Fibroblast of the aortic adventitia (primary cell): Measurements from ENCODE around the gene ANKRD33B. TPM values are rescaled to one million over a fixed set of nuclear protein-coding genes. Genes with fewer than 3 reads are reported as not detected.

ENCODE experiments used
- DNase-seq: peaks from one replicate; pipeline ENCODE4 v3.0.0-alpha.2; 2010; ENCODE audit warnings: low read depth
- H3K4me3 ChIP-seq: 2 replicates; pipeline ENCODE4 v1.5.1; 2011; ENCODE audit warnings: low read depth, mild to moderate bottlenecking, control low read depth, low read length, moderate library complexity
- total RNA-seq: library from RNA; depleted of rRNA; stranded (reverse); fragments of >200 nt; gene quantifications from 2 replicates; pipeline ENCODE4 v1.2.3, GENCODE V29; 2012; ENCODE audit warnings: low replicate concordance
- TF ChIP-seq, protein P1 (sequence below): IDR thresholded peaks from 2 replicates; pipeline ENCODE4 v1.5.1; 2011; ENCODE audit warnings: mild to moderate bottlenecking, low read length, control low read depth, inconsistent platforms; ENCODE audit not compliant: insufficient read depth

ANKRD33B gene
- total RNA-seq, 1 donor, result 11.3 TPM

DNA sequence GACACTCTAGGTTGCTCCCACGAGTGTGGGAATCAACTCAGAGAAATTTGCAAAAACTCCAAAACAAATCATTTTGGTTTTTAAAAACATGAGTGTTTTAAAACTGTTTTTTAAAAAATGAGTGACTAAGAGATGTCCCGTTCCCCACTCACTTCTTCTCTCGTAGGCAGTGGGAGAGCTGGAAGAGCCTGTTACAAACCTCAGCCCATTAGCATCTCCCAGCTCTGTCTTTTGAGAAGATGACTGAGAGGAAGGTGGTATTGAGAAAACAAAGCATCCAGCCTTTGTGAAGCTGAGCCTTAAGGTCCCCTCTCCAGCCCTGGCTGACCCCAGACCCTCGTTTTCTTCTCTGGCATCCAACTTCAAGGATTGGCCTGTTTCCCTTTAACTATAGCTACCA lies 4.7 kb upstream of the ANKRD33B start:
- DNase-seq, result no peak
- H3K4me3 ChIP-seq, result no peak overlapping the region
- TF ChIP-seq, protein P1, sequence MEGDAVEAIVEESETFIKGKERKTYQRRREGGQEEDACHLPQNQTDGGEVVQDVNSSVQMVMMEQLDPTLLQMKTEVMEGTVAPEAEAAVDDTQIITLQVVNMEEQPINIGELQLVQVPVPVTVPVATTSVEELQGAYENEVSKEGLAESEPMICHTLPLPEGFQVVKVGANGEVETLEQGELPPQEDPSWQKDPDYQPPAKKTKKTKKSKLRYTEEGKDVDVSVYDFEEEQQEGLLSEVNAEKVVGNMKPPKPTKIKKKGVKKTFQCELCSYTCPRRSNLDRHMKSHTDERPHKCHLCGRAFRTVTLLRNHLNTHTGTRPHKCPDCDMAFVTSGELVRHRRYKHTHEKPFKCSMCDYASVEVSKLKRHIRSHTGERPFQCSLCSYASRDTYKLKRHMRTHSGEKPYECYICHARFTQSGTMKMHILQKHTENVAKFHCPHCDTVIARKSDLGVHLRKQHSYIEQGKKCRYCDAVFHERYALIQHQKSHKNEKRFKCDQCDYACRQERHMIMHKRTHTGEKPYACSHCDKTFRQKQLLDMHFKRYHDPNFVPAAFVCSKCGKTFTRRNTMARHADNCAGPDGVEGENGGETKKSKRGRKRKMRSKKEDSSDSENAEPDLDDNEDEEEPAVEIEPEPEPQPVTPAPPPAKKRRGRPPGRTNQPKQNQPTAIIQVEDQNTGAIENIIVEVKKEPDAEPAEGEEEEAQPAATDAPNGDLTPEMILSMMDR, result no peak

DNA sequence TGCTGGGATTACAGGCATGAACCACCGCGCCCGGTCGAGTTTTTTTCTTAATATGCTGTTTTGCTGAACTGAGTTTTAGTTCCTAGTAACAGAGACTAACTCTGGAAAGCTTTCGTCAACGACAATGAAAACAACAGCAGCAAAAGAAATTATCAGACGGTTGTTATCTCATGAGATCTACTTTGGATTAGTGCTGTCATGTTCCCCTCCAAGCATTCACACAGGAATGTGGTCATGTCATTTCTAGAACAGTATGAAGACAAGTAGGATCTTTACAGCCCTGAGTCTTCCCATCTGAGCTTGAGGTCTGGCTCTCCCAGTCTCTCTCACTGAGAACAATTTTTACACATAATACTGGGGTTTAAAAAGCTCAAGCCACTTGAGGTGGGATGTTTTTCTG lies 4.0 kb upstream of the ANKRD33B start:
- DNase-seq, result peak; percentile 48
- TF ChIP-seq, protein P1, result no peak
- H3K4me3 ChIP-seq, result no peak overlapping the region

DNA sequence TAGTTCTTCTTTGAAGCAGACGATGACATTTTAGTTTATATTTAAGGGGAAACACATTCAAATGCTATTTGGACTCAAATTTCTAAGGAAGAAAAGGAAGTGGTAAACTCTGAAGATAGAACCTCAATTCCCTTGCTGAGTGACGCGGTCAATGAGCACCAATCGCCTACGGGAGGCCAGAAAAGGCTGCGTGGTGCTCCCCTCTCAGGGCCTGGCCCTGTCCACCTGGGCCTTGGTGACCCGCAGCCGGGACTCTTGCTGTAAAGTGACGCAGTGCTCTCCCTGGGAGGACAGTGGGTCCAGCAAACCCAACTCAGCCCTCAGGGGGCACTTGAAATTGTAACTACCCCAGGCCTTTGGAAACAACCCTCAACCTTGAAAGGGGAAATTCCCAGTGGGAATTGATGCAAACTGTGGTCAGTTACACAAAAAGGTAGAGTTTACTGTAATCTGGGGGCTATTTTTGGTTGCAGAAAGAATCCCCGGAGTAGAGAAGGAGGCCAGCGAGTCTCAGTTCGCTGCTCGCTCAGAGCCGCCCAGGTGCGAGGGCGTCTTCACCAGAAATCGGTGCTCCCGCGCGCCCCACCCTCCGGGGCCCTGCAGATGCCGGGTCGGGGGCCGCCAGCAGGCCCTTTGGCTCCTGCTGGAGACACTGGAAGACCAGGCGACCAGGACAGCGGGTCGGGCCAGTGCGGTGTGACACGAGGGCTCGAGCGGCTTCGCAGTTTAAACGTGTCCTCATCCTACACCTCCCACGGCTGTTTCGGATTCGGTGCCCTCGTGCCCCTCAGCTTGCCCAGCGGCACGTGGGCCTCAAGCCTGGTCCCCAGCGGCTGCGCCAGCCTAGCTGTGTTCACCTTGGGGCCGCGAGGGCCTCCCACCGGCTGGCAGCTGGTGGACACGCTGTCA lies 1.4 kb upstream of the ANKRD33B start:
- no peak for DNase-seq
- TF ChIP-seq, protein P1, result no peak
- no peak overlapping the region for H3K4me3 ChIP-seq

DNA sequence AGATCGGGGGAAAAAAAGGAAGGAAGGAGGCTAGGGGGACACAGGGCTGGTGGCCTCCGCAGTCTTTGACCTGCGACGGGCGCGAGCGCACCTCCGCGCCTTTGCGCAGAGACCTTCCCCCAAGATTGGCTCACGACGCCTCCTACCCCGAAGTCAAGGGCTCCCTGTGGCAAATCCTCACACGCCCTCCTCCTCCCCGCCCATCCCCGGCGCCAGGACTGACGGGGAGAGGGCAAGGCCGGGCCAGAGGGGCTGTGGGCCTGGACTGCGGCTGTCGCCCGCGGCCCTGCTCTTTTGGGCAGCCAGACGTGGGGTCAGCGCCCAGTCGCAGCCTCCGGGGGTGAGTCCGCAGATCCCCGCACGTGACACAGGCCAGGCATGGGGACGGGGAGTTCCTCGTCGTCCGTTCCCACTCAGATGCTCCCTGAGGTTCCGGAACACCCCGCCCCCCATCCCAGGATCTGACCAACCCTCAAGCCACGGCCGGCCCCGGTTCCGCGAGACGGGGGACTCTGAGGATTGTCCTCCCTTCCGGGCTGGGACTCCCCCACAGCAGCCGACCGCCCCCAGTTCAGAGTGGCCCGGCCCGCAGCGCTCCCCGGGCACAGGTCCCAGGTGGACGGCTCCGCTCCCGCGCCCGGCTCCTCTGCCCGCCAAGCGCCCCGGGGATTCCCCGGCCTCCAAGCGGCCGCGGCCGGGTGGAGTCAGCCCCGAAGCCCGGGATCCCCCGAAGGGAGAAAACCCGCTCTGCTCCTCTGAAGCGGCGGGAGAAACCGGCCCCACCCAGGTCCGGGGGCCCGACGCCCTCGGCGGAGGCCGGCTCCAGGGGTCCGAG lies 543 bp upstream of the ANKRD33B start:
- peak; percentile 44 for DNase-seq
- TF ChIP-seq, protein P1, result no peak
- peak overlapping the region; percentile 94 for H3K4me3 ChIP-seq

DNA sequence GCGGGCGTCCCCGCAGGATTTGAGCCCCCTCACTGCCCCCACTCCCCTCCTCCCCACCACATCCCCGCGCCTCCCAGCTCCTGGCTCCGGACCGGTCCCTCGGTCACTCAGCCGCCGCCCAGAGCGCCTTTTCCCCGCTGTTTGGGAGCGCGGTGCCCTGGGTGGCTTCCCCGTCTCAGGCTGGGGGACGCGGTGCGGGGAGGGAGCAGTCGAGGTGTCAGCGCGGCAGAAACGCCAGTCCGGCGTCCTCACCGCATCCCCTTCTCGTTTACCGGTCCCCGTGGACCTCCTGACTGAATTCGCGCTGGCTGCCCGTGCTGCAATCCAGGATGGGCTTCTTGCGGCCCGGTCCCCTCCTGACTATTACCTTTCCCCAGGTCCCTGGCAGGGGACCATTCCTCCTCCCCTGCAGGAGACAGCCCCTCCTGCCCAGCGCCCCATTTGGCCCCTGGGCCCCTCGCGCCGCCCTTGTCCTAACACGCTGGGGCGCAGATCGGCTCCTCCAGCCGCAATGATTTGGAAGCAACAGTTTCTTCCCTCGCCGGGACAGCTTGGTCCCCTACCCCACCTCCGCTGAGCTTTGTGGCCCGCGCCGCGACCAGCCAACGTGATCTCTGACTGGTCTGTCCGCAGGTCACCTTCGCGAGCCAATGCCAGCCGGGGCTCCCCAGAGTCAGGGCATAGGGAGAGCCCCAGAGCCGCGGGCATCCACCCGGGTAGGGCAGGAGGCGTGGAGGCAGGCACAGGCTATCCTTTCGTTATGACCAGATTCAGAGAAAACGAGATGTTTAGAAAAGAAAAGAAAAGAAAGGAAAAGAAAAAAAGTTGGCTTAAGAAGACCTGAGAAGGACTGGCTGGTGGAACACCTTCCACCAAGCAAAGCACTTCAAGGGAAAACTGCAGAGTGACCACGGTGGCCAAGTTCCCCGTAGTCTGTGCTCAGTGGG lies 1.2 kb downstream of the ANKRD33B start:
- TF ChIP-seq, protein P1, result no peak
- H3K4me3 ChIP-seq, result peak overlapping the region; percentile 94
- no peak for DNase-seq

DNA sequence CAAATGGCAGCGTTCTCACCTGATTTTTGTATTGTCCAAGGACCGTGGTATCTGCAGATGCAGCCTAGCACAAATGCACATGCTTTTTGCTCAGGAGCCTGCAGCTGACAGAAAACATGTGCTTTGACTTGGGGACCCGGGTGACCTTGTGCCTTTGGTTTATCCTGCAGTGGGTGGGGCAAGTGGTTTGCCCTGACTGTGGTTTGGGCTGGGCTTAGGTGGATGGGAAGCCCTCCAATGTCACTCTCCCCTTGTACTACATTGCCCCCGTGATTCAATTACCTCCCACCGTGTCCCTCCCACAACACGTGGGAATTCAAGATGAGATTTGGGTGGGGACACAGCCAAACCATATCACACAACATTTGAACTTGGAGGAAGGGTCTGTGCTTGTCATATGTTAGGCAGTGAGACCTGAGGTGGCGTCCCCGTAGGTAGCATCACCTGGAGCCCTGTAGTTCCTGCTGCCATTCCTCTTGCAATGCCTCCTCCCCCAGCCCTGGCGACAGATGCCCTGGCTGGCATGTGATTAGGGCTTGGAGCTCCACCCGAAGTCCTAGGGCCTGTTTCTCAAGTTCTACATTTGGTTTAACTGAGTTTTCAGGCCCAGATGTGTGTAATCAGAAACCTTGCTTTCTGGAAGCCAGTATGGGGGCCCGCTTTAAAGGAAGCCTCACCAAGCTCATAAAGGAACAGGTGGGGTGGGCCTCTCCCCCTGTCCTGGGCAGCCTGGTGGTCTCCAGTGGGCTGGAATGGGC lies 2.1 kb downstream of the ANKRD33B start:
- peak overlapping the region; percentile 94 for H3K4me3 ChIP-seq
- DNase-seq, result no peak
- TF ChIP-seq, protein P1, result no peak
